IPS-18a (cell line): ENCODE measurements around the gene AMIGO3.

Experiments used
- H3K27ac ChIP-seq: one replicate; pipeline ENCODE4 v1.5.1; 2013; ENCODE audit warnings: low read length
- H3K27me3 ChIP-seq: one replicate; pipeline ENCODE4 v1.6.1; 2013; ENCODE audit warnings: mild to moderate bottlenecking, low read length; ENCODE audit not compliant: control insufficient read depth, insufficient read depth
- H3K36me3 ChIP-seq: one replicate; pipeline ENCODE4 v1.6.1; 2013; ENCODE audit warnings: low read depth, low read length; ENCODE audit not compliant: control insufficient read depth
- H3K4me1 ChIP-seq: one replicate; pipeline ENCODE4 v1.6.1; 2013; ENCODE audit warnings: low read depth, low read length; ENCODE audit not compliant: control insufficient read depth
- H3K4me3 ChIP-seq: one replicate; pipeline ENCODE4 v1.5.1; 2013; ENCODE audit warnings: low read length
- H3K9ac ChIP-seq: one replicate; pipeline ENCODE4 v1.6.1; 2013; ENCODE audit warnings: mild to moderate bottlenecking, low read length, moderate library complexity
- H3K9me3 ChIP-seq: one replicate; pipeline ENCODE4 v1.6.1; 2013; ENCODE audit warnings: low read depth, low read length; ENCODE audit not compliant: control insufficient read depth

The AMIGO3 gene

DNA sequence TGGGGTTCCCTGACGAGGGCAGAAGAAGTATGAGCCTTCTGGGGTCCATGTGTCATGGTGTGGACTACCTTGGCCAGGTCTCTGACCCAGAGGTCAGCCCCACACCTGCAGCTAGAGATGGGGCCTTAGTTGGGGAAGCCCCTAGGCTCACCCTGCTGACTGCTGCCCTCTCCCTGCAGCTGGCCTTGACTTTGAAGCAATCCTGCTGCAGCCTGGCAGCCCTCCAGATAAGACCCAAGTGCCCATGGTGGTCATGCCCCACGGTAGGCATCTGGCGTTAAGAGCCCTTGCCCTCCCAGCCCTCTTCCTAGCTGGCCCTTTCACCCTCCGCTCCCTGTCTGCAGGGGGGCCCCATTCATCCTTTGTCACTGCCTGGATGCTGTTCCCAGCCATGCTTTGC, 37.9 kb downstream of the AMIGO3 start:
- Histone ChIP-seq H3K4me3 (no peak overlapping the region), H3K9ac (no peak overlapping the region), H3K27ac (no peak overlapping the region), H3K9me3 (no peaks in the 10 kb centered on the region), H3K36me3 (peaks cover 67% of the 10 kb centered on the region), H3K4me1 (no peaks in the 10 kb centered on the region), H3K27me3 (no peaks in the 10 kb centered on the region)

DNA sequence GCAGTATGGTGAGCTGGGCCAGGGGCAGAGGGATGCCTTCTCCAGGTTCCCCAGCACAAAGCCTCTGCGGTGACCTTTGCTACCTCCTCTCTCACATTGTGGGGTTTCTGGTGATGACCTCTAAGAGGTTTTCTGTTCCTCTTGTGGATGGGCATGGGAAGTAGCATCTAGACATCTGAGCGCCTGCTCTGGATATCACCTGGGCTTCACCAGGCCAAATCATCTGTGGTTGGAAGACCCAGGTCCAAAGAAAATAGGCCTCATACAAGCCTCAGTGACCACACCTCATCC, 38.3 kb downstream of the AMIGO3 start:
- no peaks in the 10 kb centered on the region for H3K27me3 ChIP-seq
- no peak overlapping the region for H3K4me3 ChIP-seq
- H3K9ac ChIP-seq: no peak overlapping the region
- no peak overlapping the region for H3K27ac ChIP-seq
- peaks cover 71% of the 10 kb centered on the region for H3K36me3 ChIP-seq
- no peaks in the 10 kb centered on the region for H3K4me1 ChIP-seq
- no peaks in the 10 kb centered on the region for H3K9me3 ChIP-seq

DNA sequence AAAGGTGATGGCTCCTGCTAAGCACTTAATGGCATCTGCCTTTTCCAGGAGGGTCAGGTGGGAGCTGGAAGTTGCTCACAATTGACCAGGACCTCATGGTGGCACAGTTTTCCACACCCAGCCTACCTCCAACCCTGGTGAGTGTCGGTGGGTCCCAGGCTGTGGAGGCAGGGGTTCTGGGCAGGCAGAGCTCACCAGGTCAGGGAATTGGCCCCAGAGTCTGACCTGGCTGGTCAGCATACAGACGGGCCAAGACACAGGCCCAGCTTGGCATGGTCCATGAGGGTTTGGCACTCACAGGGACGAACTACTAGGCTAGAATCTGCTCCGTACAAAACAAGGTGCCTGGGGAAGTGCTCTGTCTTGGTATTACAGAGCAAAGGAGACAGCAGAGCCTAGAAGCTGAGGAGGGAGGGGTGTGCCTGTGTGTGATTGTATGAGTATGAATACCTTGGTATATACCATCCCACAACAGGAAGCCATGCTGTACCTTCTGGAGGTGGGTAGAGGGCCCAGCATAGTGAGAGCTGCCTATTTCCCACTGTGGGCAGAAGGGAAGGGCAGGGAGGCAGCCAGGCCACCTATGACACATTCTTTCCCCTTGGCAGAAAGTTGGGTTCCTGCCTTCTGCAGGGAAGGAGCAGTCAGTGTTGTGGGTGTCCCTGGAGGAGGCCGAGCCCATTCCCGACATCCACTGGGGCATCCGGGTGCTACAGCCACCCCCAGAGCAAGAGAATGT, 38.8 kb downstream of the AMIGO3 start:
- Histone ChIP-seq H3K4me3 (no peak overlapping the region), H3K9me3 (no peaks in the 10 kb centered on the region), H3K27me3 (no peaks in the 10 kb centered on the region), H3K36me3 (peaks cover 73% of the 10 kb centered on the region), H3K9ac (no peak overlapping the region), H3K27ac (no peak overlapping the region), H3K4me1 (no peaks in the 10 kb centered on the region)

DNA sequence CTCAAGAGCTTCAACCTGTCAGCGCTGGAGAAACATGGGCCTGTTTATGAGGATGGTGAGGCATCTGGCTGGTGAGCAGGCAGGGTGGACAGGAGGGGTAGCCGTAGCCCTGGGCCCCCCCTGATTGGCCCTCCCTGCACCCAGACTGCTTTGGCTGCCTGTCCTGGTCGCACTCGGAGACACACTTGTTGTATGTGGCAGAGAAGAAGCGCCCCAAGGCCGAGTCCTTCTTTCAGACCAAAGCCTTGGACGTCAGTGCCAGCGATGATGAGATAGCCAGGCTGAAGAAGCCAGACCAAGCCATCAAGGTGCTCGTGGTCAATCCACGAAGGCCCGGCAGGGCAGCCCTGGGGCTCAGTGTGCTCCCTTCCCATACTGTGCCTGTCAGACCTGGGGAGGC, 43.6 kb downstream of the AMIGO3 start:
- Histone ChIP-seq H3K4me1 (no peaks in the 10 kb centered on the region), H3K4me3 (no peak overlapping the region), H3K27me3 (no peaks in the 10 kb centered on the region), H3K9ac (no peak overlapping the region), H3K27ac (no peak overlapping the region), H3K36me3 (peaks cover 49% of the 10 kb centered on the region), H3K9me3 (no peaks in the 10 kb centered on the region)

DNA sequence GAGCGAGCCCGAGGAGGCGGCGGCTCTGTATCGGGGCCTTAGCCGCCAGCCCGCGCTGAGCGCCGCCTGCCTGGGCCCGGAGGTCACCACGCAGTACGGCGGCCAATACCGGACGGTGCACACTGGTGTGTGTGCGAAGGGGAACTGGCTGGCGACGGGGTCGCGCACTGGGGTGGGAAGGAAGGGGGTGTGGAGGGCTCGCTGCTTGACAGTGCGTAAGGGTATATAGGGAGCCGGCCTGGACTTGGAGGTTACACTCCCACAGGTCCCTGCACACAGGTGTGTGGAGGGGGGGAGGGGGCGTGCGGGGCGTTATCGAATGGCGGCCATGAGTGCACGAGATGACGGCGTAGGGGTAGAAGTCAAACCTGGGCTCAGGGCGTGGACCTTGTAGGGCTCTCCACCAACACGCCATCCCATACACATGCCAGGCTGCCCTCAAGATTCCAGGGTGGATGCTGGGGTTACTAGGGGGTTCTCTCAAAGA, 44.9 kb downstream of the AMIGO3 start:
- H3K27ac ChIP-seq: no peak overlapping the region

DNA sequence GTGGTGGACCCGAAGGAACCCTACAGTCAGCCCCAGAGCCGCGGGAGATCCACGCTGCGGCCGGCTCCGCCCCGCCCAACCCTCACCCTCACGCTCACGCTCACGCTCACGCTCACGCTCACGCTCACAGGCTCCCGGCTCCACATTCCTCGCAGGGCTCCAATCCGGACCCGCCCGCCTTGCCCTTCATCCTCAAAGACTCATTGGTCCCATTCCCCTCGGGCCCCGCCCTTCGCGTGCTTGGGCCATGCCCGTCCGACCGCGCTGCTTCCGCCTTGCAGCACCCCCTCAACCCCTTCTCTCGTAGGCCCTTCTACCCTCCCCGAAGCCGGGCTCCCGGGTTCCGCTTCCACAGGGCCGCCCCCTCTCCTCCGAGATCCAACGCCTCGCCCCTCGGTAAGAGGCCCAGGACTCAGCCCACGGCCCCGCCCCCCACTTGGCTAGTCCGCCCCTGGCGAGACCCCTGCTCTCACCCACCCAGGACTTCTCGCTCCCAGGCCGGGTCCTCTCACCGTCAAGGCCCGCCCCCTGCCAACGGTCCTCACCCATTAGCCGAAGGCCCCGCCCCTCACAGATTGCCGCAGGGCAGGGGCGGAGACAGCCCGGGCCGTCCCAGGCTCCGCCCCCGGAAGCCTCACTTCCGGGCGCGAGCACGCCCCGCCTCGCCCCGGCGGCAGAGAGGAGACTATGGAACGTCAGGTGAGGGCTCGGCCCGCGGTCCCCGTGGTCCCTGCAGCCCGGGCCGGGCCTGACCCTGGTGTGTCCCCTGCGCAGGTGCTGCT, 45.6 kb downstream of the AMIGO3 start, which contains the start of gene APEH:
APEH (plus strand) TSS at position 637 of the 782 bp plus-strand sequence; CDS start at position 688, 51 bp downstream.
- peak within 1 kb of the TSS; percentile 85 for H3K4me3 ChIP-seq
- H3K27me3 ChIP-seq: no peaks in the 10 kb centered on the region
- H3K9me3 ChIP-seq: no peaks in the 10 kb centered on the region
- H3K36me3 ChIP-seq: peaks cover 29% of the 10 kb centered on the region
- H3K9ac ChIP-seq: peak within 1 kb of the TSS; percentile 83
- peak within 1 kb of the TSS; percentile 82 for H3K27ac ChIP-seq
- no peaks in the 10 kb centered on the region for H3K4me1 ChIP-seq

More for the DNA sequence above, 44.9 kb downstream of the AMIGO3 start:
- H3K4me3 ChIP-seq: peak overlapping the region; percentile 85
- no peaks in the 10 kb centered on the region for H3K9me3 ChIP-seq
- H3K9ac ChIP-seq: peak overlapping the region; percentile 83
- H3K4me1 ChIP-seq: no peaks in the 10 kb centered on the region
- no peaks in the 10 kb centered on the region for H3K27me3 ChIP-seq
- H3K36me3 ChIP-seq: peaks cover 35% of the 10 kb centered on the region

DNA sequence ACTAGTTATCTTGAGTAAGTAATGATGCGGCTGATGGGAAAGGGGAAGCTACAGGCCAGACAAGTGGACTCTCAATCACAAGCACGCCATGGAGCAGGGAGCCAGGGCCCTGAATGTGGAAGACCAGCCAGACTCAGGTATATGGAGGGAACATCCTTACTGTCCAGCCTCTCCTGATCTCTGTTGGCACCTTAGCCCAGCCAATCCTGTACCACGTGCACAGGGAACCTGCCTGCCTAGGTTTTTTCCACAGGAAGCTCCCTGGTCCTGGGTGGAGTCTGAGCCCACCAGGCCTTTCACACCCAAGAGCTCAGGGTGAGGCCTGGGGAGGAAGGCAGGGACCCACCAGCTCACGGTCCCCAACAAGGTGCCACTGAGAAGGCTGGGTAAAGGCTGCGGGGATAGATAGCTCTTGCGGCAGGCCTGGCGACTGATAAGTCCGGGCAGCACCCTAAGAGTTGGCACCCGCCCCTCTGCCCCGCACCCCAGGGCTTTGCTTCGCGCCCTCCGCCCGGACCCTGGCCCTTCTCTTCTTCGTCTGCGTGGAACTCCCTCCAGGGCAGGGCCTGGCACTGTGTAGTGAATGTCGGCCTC, 46.3 kb downstream of the AMIGO3 start:
- Histone ChIP-seq H3K4me3 (peak overlapping the region; percentile 85), H3K9ac (peak overlapping the region; percentile 83), H3K4me1 (no peaks in the 10 kb centered on the region), H3K36me3 (peaks cover 22% of the 10 kb centered on the region), H3K27me3 (no peaks in the 10 kb centered on the region), H3K9me3 (no peaks in the 10 kb centered on the region), H3K27ac (peak overlapping the region; percentile 82)

DNA sequence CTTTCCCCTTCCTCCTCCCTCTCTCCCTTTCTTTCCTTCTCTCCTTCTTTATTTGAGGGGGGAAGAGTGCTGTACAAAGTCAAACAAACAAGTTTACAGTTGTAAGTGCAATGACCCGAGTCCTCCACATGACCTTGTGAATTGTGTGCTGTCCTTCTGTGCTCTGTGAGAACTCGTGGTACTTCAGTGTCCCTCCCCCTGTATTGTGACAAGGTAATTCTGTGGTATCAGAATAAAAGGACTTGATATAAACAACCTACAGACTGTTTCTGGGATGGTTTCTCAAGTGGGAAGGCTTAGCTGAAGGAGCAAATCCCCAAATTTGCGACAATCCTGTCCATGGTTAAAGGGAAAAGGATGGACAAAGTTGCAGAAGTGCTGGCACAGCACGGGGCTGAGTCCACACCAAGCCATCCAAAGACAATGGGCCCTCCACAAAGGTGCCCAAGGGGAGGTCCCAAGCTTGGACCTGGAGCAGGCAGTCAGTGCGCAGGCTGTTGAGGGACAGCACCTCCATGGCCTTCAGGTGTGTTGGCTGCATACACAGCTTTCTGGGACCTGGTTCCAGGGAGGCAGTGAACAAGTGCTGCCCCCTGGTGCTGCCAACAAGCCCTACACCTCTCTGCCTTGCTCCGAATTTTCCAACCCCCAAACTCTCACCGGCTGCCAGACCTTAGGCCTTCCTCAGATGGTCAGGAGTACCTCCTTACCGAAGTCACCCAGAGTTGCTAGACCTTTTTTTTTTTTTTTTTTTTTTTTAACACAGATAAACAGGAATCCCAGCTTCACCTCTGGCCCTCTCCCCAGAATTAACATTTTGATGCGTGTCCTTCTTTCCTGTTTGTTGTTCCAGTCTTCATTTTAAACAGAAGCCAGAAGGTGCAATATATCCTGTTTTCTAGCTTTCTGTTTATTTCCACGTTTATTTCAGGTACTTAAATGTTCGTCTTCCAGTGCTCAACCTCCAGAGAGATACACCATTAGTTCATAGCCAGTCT, 47.9 kb downstream of the AMIGO3 start:
- Histone ChIP-seq H3K36me3 (peaks cover 6% of the 10 kb centered on the region), H3K4me3 (no peak overlapping the region), H3K9me3 (no peaks in the 10 kb centered on the region), H3K4me1 (no peaks in the 10 kb centered on the region), H3K27ac (no peak overlapping the region), H3K27me3 (no peaks in the 10 kb centered on the region), H3K9ac (peak overlapping the region; percentile 14)

DNA sequence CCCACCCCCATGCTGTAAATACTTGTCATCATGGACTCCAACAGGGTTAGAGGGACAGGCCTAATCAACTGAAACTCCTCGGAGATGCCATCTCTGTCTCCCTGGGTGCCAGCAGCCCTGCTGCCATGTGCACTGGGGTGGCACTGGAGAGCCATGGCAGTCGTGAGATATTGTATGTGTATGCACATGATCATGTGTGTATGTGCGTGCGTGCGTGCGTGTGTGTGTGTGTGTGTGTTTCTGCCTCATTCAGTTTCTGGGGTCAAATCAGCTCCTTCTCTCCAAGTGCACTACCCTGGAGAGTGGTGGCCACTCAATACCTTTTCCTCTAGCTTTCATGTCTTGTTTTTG, 48.6 kb downstream of the AMIGO3 start:
- H3K27me3 ChIP-seq: no peaks in the 10 kb centered on the region
- no peaks in the 10 kb centered on the region for H3K4me1 ChIP-seq
- no peaks in the 10 kb centered on the region for H3K36me3 ChIP-seq
- H3K27ac ChIP-seq: no peak overlapping the region
- no peaks in the 10 kb centered on the region for H3K9me3 ChIP-seq
- no peak overlapping the region for H3K4me3 ChIP-seq
- no peak overlapping the region for H3K9ac ChIP-seq

DNA sequence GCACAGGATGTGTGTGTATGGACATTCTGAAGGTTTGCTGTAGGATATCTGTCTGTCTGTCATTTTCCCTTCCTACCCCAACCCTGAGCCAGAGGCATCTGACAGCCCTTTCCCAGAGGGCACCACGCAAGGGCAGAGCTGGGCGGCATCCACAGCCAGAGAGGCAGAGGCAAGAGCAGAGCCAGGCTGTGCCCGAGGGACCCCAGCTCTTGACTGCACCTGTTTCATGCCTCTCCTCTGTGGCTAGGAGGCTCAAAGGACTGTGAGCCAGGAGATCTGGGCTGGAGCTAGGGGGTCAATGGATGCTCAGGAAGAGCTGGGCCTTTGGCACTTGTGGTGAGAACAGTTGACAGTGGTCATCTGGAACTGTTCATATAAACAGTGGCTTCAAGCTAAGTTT, 50.1 kb downstream of the AMIGO3 start:
- Histone ChIP-seq H3K27me3 (no peaks in the 10 kb centered on the region), H3K9me3 (no peaks in the 10 kb centered on the region), H3K9ac (no peak overlapping the region), H3K4me3 (no peak overlapping the region), H3K36me3 (no peaks in the 10 kb centered on the region), H3K27ac (no peak overlapping the region), H3K4me1 (no peaks in the 10 kb centered on the region)

DNA sequence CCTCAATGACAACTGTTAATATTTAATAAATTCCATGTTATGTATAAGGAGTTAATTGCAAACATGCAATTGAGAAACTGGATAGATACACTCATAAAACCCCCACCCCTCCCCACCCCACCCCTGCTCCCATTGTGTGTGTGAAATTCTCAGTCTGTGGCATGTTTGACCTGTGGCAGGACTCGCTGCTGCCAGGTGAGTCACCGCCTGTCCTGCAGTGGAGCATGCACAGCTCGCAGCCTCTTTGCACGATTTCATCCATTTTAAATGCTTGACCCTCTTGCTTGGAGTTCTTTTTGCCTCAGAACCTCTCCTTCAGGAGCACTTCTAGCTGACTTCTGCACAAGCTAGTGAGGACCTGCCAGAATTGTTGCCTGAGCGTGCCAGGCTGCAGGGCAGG, 50.6 kb downstream of the AMIGO3 start:
- Histone ChIP-seq H3K27me3 (no peaks in the 10 kb centered on the region), H3K9me3 (no peaks in the 10 kb centered on the region), H3K4me1 (no peaks in the 10 kb centered on the region), H3K9ac (no peak overlapping the region), H3K27ac (no peak overlapping the region), H3K4me3 (no peak overlapping the region), H3K36me3 (no peaks in the 10 kb centered on the region)
